ENCODE measurements around the gene CHMP3.

DNA sequence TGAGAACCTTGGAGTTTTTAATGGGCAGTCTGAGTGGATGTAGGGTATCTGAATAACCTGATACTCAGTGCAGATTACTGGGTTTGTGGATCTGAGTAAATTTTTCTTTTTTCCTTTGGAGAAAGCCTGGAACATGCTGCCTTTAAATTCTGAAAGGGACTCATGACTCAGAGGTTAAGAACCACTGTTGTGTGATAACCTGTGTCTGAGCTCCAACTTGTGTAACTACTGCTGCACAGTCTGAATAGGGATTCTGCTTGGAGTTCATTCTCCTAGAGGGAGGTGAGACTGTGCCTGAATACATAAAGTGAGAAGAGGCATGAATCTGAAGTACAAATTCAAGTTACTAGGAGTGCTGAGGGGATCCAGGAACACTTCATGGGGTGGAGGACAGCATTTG lies 85.9 kb downstream of the CHMP3 start:
- TF ChIP-seq, protein P1, sequence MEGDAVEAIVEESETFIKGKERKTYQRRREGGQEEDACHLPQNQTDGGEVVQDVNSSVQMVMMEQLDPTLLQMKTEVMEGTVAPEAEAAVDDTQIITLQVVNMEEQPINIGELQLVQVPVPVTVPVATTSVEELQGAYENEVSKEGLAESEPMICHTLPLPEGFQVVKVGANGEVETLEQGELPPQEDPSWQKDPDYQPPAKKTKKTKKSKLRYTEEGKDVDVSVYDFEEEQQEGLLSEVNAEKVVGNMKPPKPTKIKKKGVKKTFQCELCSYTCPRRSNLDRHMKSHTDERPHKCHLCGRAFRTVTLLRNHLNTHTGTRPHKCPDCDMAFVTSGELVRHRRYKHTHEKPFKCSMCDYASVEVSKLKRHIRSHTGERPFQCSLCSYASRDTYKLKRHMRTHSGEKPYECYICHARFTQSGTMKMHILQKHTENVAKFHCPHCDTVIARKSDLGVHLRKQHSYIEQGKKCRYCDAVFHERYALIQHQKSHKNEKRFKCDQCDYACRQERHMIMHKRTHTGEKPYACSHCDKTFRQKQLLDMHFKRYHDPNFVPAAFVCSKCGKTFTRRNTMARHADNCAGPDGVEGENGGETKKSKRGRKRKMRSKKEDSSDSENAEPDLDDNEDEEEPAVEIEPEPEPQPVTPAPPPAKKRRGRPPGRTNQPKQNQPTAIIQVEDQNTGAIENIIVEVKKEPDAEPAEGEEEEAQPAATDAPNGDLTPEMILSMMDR (conservative IDR thresholded peaks at IDR 0.05 in 1 of 2, IDR thresholded peaks at IDR 0.05 in 1 of 2; ENCODE audit: low read depth in 1 of 2, low read length in 2 of 2), result no peak
- no peak for TF ChIP-seq EZH2 (IDR thresholded peaks at IDR 0.05; ENCODE audit: low read length, missing control alignments)
